ENCODE data around the gene GLI3. TPM values are rescaled to one million over a fixed set of nuclear protein-coding genes. Genes with fewer than 3 reads are reported as not detected.
A peak's percentile ranks its signal among the peaks of the same experiment; 100 is the strongest.

GLI3 gene
- total and polyA plus RNA-seq, 3 experiments from 2014 or later, result 0.16 to 0.46 (median 0.44) TPM

DNA sequence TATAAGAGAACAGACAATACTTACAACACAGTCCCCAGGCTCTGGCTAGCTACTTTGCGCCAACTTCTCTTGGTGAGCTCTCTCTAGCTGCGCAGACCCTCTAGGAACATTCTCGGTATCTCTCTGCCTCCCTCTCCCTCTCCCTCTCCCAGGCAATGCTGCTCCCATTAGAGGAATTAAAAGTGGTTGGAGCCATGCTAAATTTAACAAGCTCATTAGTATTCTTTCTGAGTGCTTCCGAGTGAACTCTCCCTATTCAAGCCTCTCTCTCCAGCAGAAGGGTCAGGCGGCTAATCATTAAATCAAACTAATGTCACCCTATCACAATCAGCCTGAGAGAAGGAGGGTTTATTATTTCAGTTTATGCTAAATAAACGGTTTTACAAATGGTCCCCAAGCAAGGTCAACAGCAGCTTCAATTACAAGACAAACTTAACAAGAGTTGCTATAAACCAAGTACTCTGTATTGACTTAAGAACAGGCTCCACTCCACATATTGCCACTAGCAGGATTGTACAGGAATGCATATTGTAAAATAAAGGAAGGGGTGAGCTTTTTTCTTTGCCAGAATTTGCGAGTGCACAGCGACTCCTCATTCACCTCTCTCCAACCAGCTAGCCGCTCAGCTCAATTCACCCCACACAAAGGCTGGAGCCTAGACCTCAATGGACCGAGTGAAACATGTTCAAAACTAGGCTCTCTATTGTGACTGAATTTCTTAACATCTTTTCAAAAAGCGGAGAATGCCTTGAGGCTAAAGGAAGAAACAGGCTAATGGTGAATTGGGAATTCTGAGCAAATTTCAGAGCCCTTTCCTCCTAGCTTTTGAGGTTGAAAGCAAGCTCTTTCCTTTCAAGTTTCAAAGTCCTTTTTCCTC, 84.4 kb downstream of the GLI3 start:
- no peak overlapping the region for H3K27ac Mint-ChIP-seq
- CTCF ChIA-PET, result no interaction called here

GRCh38 chr7:42151309-42151708, 85.7 kb downstream of the GLI3 start:
- Histone ChIP-seq H3K4me1 (ENCODE audit: insufficient read depth, low read length) (no peaks in the 10 kb centered on the region), H3K27me3 (ENCODE audit: insufficient read depth, low read length, poor library complexity, severe bottlenecking) (no peaks in the 10 kb centered on the region), H3K36me3 (ENCODE audit: insufficient read depth, low read length) (no peaks in the 10 kb centered on the region), H3K9me3 (ENCODE audit: low read length) (no peaks in the 10 kb centered on the region), H3K27ac (ENCODE audit: low read depth, low read length) (no peak overlapping the region), H3K4me3 (ENCODE audit: low read length) (no peak overlapping the region)
- no peak overlapping the region for H3K4me3 Mint-ChIP-seq
- no peaks in the 10 kb centered on the region for H3K27me3 Mint-ChIP-seq
- H3K4me1 Mint-ChIP-seq, result no peaks in the 10 kb centered on the region
- no peaks in the 10 kb centered on the region for H3K36me3 Mint-ChIP-seq
- H3K9me3 Mint-ChIP-seq, result no peaks in the 10 kb centered on the region
- CTCF ChIA-PET, result no interaction called here
- POLR2A ChIA-PET, result no interaction called here
- peak overlapping the region in 1 of 8 donors; percentile 38 for H3K27ac Mint-ChIP-seq
- DNase-seq, result no peak

More for the DNA sequence above, 84.4 kb downstream of the GLI3 start:
- H3K4me1 Mint-ChIP-seq, result no peaks in the 10 kb centered on the region
- Histone ChIP-seq H3K36me3 (ENCODE audit: insufficient read depth, low read length) (no peaks in the 10 kb centered on the region), H3K4me1 (ENCODE audit: insufficient read depth, low read length) (no peaks in the 10 kb centered on the region), H3K4me3 (ENCODE audit: low read length) (no peak overlapping the region), H3K27ac (ENCODE audit: low read depth, low read length) (no peak overlapping the region), H3K27me3 (ENCODE audit: insufficient read depth, low read length, poor library complexity, severe bottlenecking) (no peaks in the 10 kb centered on the region), H3K9me3 (ENCODE audit: low read length) (no peaks in the 10 kb centered on the region)
- POLR2A ChIA-PET, result no interaction called here
- no peak overlapping the region for H3K4me3 Mint-ChIP-seq
- no peaks in the 10 kb centered on the region for H3K9me3 Mint-ChIP-seq
- H3K27me3 Mint-ChIP-seq, result no peaks in the 10 kb centered on the region
- DNase-seq, result no peak
- H3K36me3 Mint-ChIP-seq, result no peaks in the 10 kb centered on the region

- Mint-ChIP-seq H3K4me1 (no peaks in the 10 kb centered on the region), H3K36me3 (no peaks in the 10 kb centered on the region), H3K27me3 (no peaks in the 10 kb centered on the region), H3K4me3 (no peak overlapping the region), H3K9me3 (peaks cover 0 to 3% (median 0%) of the 10 kb centered on the region in 5 donors), H3K27ac (no peak overlapping the region)
- H3K4me3 ChIP-seq (ENCODE audit: low read length), result no peak overlapping the region
- no peaks in the 10 kb centered on the region for H3K36me3 ChIP-seq (ENCODE audit: insufficient read depth, low read length)
- ChIA-PET POLR2A (no interaction called here), CTCF (no interaction called here)
- H3K4me1 ChIP-seq (ENCODE audit: insufficient read depth, low read length), result no peaks in the 10 kb centered on the region
- no peak for DNase-seq
- H3K27me3 ChIP-seq (ENCODE audit: insufficient read depth, low read length, poor library complexity, severe bottlenecking), result no peaks in the 10 kb centered on the region
- no peaks in the 10 kb centered on the region for H3K9me3 ChIP-seq (ENCODE audit: low read length)
- no peak overlapping the region for H3K27ac ChIP-seq (ENCODE audit: low read depth, low read length)
Measured at GRCh38 chr7:42145539-42145938, 91.5 kb downstream of the GLI3 start.

- POLR2A ChIA-PET, result no interaction called here
- CTCF ChIA-PET, result no interaction called here
Measured at GRCh38 chr7:42144604-42145003, 92.4 kb downstream of the GLI3 start.

GRCh38 chr7:42143711-42144600, 93.1 kb downstream of the GLI3 start:
- Mint-ChIP-seq H3K9me3 (peaks cover 0 to 4% (median 2%) of the 10 kb centered on the region in 5 donors), H3K4me1 (no peaks in the 10 kb centered on the region), H3K36me3 (no peaks in the 10 kb centered on the region), H3K27me3 (no peaks in the 10 kb centered on the region), H3K4me3 (no peak overlapping the region), H3K27ac (no peak overlapping the region)
- no peak for DNase-seq
- Histone ChIP-seq H3K36me3 (ENCODE audit: insufficient read depth, low read length) (no peaks in the 10 kb centered on the region), H3K9me3 (ENCODE audit: low read length) (no peaks in the 10 kb centered on the region), H3K4me3 (ENCODE audit: low read length) (no peak overlapping the region), H3K4me1 (ENCODE audit: insufficient read depth, low read length) (no peaks in the 10 kb centered on the region), H3K27ac (ENCODE audit: low read depth, low read length) (no peak overlapping the region), H3K27me3 (ENCODE audit: insufficient read depth, low read length, poor library complexity, severe bottlenecking) (no peaks in the 10 kb centered on the region)
- ChIA-PET CTCF (no interaction called here), POLR2A (no interaction called here)

More at GRCh38 chr7:42144604-42145003, 92.4 kb downstream of the GLI3 start:
- no peaks in the 10 kb centered on the region for H3K9me3 ChIP-seq (ENCODE audit: low read length)
- H3K4me1 ChIP-seq (ENCODE audit: insufficient read depth, low read length), result no peaks in the 10 kb centered on the region
- no peak overlapping the region for H3K27ac ChIP-seq (ENCODE audit: low read depth, low read length)
- no peak overlapping the region for H3K4me3 ChIP-seq (ENCODE audit: low read length)
- no peak for DNase-seq
- Mint-ChIP-seq H3K27ac (peak overlapping the region in 1 of 8 donors; percentile 20), H3K4me1 (no peaks in the 10 kb centered on the region), H3K27me3 (no peaks in the 10 kb centered on the region), H3K36me3 (no peaks in the 10 kb centered on the region), H3K9me3 (peaks cover 0 to 3% (median 2%) of the 10 kb centered on the region in 5 donors), H3K4me3 (no peak overlapping the region)
- H3K27me3 ChIP-seq (ENCODE audit: insufficient read depth, low read length, poor library complexity, severe bottlenecking), result no peaks in the 10 kb centered on the region
- no peaks in the 10 kb centered on the region for H3K36me3 ChIP-seq (ENCODE audit: insufficient read depth, low read length)

DNA sequence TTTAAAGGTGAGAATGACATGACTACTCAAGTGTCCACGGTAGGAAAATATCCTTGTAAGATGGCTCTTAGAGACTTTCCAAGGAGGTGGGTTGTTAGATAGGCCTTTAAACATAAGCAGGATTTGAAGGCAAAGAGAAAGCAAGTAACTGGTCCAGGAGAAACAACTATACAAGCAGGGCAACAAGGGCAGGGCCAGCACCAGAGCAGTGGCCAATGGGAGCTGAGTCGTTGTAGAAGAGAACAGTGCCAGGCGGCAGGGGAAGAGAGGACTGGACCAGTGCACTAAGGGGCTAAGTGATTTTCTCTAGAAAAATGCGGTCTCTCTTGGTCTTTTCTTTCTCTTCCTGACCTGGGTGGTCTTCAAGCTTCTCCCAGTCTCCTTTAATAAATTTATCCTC, 94.9 kb downstream of the GLI3 start:
- Mint-ChIP-seq H3K4me1 (no peaks in the 10 kb centered on the region), H3K27me3 (no peaks in the 10 kb centered on the region), H3K27ac (no peak overlapping the region), H3K36me3 (no peaks in the 10 kb centered on the region), H3K9me3 (peaks cover 0 to 6% (median 2%) of the 10 kb centered on the region in 5 donors), H3K4me3 (no peak overlapping the region)
- Histone ChIP-seq H3K4me1 (ENCODE audit: insufficient read depth, low read length) (no peaks in the 10 kb centered on the region), H3K9me3 (ENCODE audit: low read length) (no peaks in the 10 kb centered on the region), H3K4me3 (ENCODE audit: low read length) (no peak overlapping the region), H3K27me3 (ENCODE audit: insufficient read depth, low read length, poor library complexity, severe bottlenecking) (no peaks in the 10 kb centered on the region), H3K36me3 (ENCODE audit: insufficient read depth, low read length) (no peaks in the 10 kb centered on the region), H3K27ac (ENCODE audit: low read depth, low read length) (no peak overlapping the region)
- DNase-seq, result no peak
- CTCF ChIA-PET, result no interaction called here
- POLR2A ChIA-PET, result no interaction called here

DNA sequence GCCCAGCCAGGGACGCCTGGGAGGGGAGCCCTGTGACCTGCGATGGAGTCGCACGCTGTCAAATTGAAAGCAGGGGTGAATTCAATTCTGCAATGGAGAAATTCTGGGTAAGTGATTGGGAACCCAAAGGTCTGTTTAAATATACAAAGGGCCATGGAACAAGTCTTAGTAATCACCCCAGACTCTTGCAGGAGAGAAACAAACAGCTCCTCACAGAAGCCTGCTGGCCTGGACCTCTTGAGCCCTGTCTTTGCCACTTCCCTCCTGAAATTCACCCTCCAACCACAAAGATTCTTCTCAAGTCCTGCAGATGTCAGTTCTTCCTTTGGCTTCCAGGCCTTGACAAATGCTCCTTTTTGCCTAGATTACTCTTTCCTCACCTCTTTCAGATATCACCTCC, 97.3 kb downstream of the GLI3 start:
- DNase-seq, result no peak
- no peak overlapping the region for H3K4me3 ChIP-seq (ENCODE audit: low read length)
- Mint-ChIP-seq H3K27me3 (peaks cover 0 to 3% of the 10 kb centered on the region in 2 donors), H3K36me3 (no peaks in the 10 kb centered on the region), H3K9me3 (peaks cover 0 to 6% (median 2%) of the 10 kb centered on the region in 5 donors), H3K27ac (no peak overlapping the region), H3K4me1 (no peaks in the 10 kb centered on the region), H3K4me3 (no peak overlapping the region)
- H3K27ac ChIP-seq (ENCODE audit: low read depth, low read length), result no peak overlapping the region
- no peaks in the 10 kb centered on the region for H3K36me3 ChIP-seq (ENCODE audit: insufficient read depth, low read length)
- POLR2A ChIA-PET, result no interaction called here
- H3K27me3 ChIP-seq (ENCODE audit: insufficient read depth, low read length, poor library complexity, severe bottlenecking), result no peaks in the 10 kb centered on the region
- no peaks in the 10 kb centered on the region for H3K9me3 ChIP-seq (ENCODE audit: low read length)
- CTCF ChIA-PET, result no interaction called here
- no peaks in the 10 kb centered on the region for H3K4me1 ChIP-seq (ENCODE audit: insufficient read depth, low read length)

- CTCF ChIA-PET, result no interaction called here
- no peak overlapping the region for H3K27ac Mint-ChIP-seq
- H3K4me1 Mint-ChIP-seq, result no peaks in the 10 kb centered on the region
- POLR2A ChIA-PET, result no interaction called here
- H3K4me3 Mint-ChIP-seq, result no peak overlapping the region
- no peaks in the 10 kb centered on the region for H3K4me1 ChIP-seq (ENCODE audit: insufficient read depth, low read length)
- H3K9me3 Mint-ChIP-seq, result peaks cover 0 to 6% (median 2%) of the 10 kb centered on the region in 5 donors
- H3K9me3 ChIP-seq (ENCODE audit: low read length), result no peaks in the 10 kb centered on the region
- no peaks in the 10 kb centered on the region for H3K36me3 ChIP-seq (ENCODE audit: insufficient read depth, low read length)
- peaks cover 0 to 3% of the 10 kb centered on the region in 2 donors for H3K27me3 Mint-ChIP-seq
- H3K36me3 Mint-ChIP-seq, result no peaks in the 10 kb centered on the region
- H3K27me3 ChIP-seq (ENCODE audit: insufficient read depth, low read length, poor library complexity, severe bottlenecking), result no peaks in the 10 kb centered on the region
- DNase-seq, result no peak
- H3K4me3 ChIP-seq (ENCODE audit: low read length), result no peak overlapping the region
- H3K27ac ChIP-seq (ENCODE audit: low read depth, low read length), result no peak overlapping the region
Measured at GRCh38 chr7:42138691-42139090, 98.3 kb downstream of the GLI3 start.

Measured in CD8-positive, alpha-beta memory T cell (primary cell).